ENCODE measurements around the gene PTPN1. TPM values are rescaled to one million over a fixed set of nuclear protein-coding genes. Genes with fewer than 3 reads are reported as not detected.

PTPN1 gene
- total RNA-seq, 2 experiments from 2014 or later, result 62.5 to 74.7 TPM

DNA sequence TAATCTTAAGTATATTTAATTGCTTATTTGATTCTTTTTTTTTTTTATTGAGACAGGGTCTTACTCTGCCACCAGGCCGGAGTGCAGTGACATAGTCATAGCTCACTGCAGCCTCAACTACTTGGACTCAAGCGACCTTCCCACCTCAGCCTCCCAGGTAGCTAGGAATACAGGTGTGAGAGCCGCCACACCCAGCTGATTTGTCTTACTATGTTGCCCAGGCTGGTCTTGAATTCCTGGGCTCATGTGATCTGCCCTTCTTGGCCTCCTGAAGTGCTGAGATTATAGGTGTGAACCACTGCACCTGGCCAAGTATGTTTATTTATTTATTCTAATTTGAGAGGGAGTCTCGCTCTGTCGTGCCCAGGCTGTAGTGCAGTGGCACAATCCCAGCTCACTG lies 38.2 kb downstream of the PTPN1 start:
- Mint-ChIP-seq H3K9me3 (ENCODE audit: low read depth) (no peaks in the 10 kb centered on the region), H3K4me1 (peaks cover 56% of the 10 kb centered on the region), H3K27ac (no peak overlapping the region), H3K4me3 (no peak overlapping the region), H3K36me3 (peaks cover 25% of the 10 kb centered on the region), H3K27me3 (no peaks in the 10 kb centered on the region)
- ATAC-seq (no peak), DNase-seq (no peak)
- CTCF ChIA-PET, result interaction anchor here (1.1 to 1.8 kb wide), 8 partner anchors 8 to 246 kb away, joined by 3 to 6 read pairs (median 4); partner anchors contain the start of gene BCAS4

DNA sequence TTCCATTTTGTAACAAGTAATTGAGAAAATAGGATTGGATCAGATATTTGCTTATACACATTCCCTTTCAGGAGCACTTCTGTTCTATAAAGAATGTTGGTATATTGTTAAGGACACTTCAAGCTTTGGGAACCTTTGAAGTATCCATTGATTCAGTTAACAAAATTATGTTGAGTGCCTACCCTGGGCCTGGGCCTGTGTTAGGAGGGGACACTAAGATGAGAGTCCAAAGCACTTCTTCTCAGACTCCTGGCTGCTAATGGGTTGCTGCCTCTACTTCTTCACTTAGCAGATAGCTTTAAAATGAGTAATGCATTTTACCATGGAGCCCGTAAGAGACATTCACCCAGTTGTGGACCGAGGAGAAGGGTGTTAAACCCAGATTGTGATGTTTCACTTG lies 40.3 kb downstream of the PTPN1 start:
- Mint-ChIP-seq H3K27ac (peak overlapping the region; percentile 16), H3K36me3 (peaks cover 19% of the 10 kb centered on the region), H3K4me1 (peaks cover 42% of the 10 kb centered on the region), H3K4me3 (no peak overlapping the region), H3K9me3 (ENCODE audit: low read depth) (no peaks in the 10 kb centered on the region), H3K27me3 (no peaks in the 10 kb centered on the region)
- CTCF ChIA-PET, result interaction anchor here (1.0 to 1.4 kb wide), 7 partner anchors 11 to 86 kb away, joined by 3 to 6 read pairs (median 3); no protein-coding TSS in a partner anchor
- DNase-seq, result no peak
- ATAC-seq, result no peak

DNA sequence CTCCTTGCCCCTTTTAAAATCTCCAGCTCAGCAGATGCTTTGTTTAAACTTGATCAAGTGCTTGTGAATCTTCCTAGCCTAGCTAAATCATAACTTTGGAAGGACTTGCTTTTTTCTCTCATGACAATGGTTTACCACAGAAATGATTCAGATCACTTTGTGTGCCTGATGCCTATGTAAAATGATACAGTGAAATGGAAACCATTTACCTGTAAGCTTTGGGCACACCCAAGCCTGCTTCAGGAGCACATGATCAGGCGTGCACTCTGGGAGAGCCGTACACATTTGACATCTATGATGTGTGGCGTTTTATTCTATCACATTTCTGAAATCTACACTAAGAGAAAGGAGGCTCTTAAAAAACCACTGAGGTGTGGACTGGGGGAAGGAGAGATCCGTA lies 41.1 kb downstream of the PTPN1 start:
- DNase-seq (no peak), ATAC-seq (peak; percentile 29)
- peaks cover 39% of the 10 kb centered on the region for H3K4me1 Mint-ChIP-seq
- peak overlapping the region; percentile 41 for H3K27ac Mint-ChIP-seq
- no peak overlapping the region for H3K4me3 Mint-ChIP-seq
- H3K9me3 Mint-ChIP-seq (ENCODE audit: low read depth), result no peaks in the 10 kb centered on the region
- no peaks in the 10 kb centered on the region for H3K27me3 Mint-ChIP-seq
- peaks cover 24% of the 10 kb centered on the region for H3K36me3 Mint-ChIP-seq
- CTCF ChIA-PET, result interaction anchor here (0.8 to 1.4 kb wide), 8 partner anchors 11 to 364 kb away, joined by 3 to 6 read pairs (median 3); no protein-coding TSS in a partner anchor

DNA sequence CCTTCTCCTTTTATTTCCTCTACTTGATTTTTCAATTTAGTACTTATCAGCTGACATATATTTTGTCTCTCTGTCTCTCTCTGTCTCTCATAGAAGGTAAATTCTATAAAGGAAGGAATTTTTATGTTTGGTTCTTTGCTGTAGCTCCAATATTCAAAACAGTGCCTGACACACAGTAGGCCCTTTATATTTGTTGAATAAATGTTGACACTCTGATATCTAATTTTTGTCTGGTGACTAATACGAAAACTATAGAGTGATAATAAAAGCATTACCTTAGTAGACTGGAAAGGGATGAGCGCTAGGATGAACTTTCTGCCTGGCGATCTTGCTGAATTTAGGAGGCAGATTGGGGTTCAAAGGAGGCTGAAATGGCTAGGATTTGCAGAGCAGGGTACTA lies 42.8 kb downstream of the PTPN1 start:
- peaks cover 29% of the 10 kb centered on the region for H3K36me3 Mint-ChIP-seq
- CTCF ChIA-PET, result interaction anchor here (0.6 to 1.4 kb wide), 3 partner anchors 14 to 98 kb away, joined by 3 read pairs; no protein-coding TSS in a partner anchor
- no peak overlapping the region for H3K4me3 Mint-ChIP-seq
- ATAC-seq, result no peak
- no peaks in the 10 kb centered on the region for H3K27me3 Mint-ChIP-seq
- H3K9me3 Mint-ChIP-seq (ENCODE audit: low read depth), result no peaks in the 10 kb centered on the region
- no peak overlapping the region for H3K27ac Mint-ChIP-seq
- DNase-seq, result no peak
- peaks cover 28% of the 10 kb centered on the region for H3K4me1 Mint-ChIP-seq

DNA sequence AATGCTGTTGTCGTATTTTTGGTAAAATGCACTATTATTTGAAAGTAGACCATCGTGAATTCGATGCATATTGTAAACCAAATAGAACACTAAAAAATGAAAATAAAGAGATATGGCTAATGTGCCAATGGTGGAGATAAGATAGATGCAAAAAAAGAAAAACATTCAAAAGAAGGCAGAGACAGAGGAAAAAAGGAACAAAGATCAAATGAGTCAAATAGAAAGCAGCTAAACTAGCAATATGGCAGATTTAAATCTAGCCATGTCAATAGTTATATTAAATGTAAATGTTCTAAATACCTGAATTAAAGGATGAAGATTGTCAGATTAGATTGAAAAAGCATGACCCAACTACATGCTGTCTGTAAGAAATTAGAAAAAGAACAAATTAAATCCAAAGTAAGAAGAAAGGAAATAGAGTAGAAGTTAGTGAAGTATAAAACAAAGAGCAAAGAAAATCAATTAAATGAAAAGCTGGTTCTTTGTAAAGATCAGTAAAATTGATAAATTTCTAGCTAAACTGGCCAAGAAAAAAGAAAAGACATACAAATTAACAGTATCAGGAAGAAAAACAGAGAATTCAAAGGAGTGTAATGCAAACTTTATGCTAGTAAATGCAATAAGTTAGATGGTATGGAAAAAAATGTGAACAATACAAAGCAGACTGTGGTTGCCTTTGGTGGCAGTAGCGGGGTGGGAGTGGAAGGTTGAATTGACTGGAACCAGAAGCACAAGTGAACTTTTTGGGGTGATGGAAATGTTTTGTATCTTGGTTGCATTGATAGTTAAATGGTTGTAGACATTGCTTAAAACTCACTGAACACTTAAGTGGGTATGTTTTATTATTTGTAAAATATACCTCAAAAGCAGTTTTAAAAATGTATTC lies 44.8 kb downstream of the PTPN1 start:
- ATAC-seq, result peak; percentile 38

DNA sequence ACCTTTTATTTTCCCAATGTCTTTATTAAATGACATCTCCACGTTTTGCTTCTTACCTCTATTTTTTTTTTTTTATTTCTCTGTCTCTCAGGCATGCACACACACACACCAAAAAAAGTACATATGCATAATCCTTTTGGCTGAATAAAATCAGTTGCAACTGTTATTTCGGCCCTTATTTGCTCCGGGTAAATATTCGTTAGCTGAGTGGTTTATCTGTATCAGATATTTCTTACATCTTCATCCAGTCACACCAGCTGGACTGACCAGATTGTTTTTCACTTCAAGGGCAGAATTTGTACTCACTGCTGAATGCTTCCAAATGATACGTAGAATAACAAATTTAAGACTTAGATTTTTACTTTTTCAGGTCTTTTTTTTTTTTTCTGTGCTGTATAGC lies 45.5 kb downstream of the PTPN1 start:
- H3K36me3 Mint-ChIP-seq, result peaks cover 30% of the 10 kb centered on the region
- no peak overlapping the region for H3K27ac Mint-ChIP-seq
- CTCF ChIA-PET, result interaction anchor here (0.7 to 2.4 kb wide), 4 partner anchors 8 to 77 kb away, joined by 3 to 5 read pairs (median 3); no protein-coding TSS in a partner anchor
- peaks cover 28% of the 10 kb centered on the region for H3K4me1 Mint-ChIP-seq
- no peak overlapping the region for H3K4me3 Mint-ChIP-seq
- no peak for DNase-seq
- ATAC-seq, result no peak
- no peaks in the 10 kb centered on the region for H3K27me3 Mint-ChIP-seq
- H3K9me3 Mint-ChIP-seq (ENCODE audit: low read depth), result no peaks in the 10 kb centered on the region

More for the DNA sequence above, 44.8 kb downstream of the PTPN1 start:
- H3K4me1 Mint-ChIP-seq, result peaks cover 27% of the 10 kb centered on the region
- no peak for DNase-seq
- no peaks in the 10 kb centered on the region for H3K9me3 Mint-ChIP-seq (ENCODE audit: low read depth)
- CTCF ChIA-PET, result interaction anchor here (0.7 to 2.4 kb wide), 6 partner anchors 7 to 77 kb away, joined by 3 to 5 read pairs (median 3); no protein-coding TSS in a partner anchor
- no peak overlapping the region for H3K27ac Mint-ChIP-seq
- H3K36me3 Mint-ChIP-seq, result peaks cover 32% of the 10 kb centered on the region
- H3K4me3 Mint-ChIP-seq, result no peak overlapping the region
- no peaks in the 10 kb centered on the region for H3K27me3 Mint-ChIP-seq

DNA sequence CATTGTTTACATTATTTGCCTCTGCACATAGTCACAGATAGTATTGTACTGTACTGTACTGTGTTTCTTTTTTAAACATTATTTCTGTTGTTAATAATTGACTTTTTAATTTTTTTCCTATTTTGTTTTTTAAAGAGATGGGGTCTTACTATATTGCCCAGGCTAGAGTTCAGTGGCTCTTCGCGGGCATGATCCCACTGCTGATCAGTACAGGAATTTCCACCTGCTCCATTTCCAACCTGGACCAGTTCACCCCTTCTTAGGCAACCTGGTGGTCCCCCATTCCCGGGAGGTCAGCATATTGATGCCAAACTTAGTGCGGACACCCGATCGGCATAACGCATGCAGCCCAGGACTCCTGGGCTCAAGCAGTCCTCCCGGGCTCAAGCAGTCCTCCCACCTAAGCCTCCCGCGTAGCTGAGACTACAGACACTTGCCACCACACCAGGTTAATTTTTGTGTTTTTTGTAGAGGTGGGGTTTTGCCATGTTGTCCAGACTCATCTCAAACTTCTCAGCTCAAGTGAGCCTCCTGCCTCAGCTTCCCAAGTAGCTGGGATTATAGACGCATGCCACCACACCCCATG lies 47.5 kb downstream of the PTPN1 start:
- DNase-seq (no peak), ATAC-seq (no peak)
- CTCF ChIA-PET, result interaction anchor here (1.1 to 2.4 kb wide), 3 partner anchors 10 to 79 kb away, joined by 3 to 5 read pairs (median 3); no protein-coding TSS in a partner anchor
- Mint-ChIP-seq H3K4me3 (no peak overlapping the region), H3K9me3 (ENCODE audit: low read depth) (no peaks in the 10 kb centered on the region), H3K27ac (no peak overlapping the region), H3K36me3 (peaks cover 44% of the 10 kb centered on the region), H3K27me3 (no peaks in the 10 kb centered on the region), H3K4me1 (peaks cover 46% of the 10 kb centered on the region)

DNA sequence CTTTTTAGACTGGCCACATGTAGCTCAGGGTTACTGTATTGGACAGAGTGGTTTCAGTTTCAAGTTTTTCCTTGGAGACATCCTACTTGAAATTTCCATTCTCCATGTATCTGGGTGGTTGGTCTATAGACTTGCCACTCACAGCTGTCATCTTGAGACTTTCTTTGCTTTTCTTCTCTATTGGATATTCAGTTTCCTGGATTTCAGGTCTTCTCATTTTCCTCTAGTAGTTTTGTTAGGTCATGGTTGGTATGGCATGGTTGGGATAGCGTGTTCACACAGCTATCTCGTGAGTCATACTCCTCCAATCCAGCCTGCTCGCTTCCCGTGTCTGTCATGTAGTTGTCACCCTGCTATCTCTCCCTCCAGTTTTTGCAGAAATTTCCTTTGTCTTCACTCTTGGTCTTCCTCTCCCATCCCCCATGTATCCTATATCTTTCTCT lies 48.3 kb downstream of the PTPN1 start:
- Mint-ChIP-seq H3K9me3 (ENCODE audit: low read depth) (no peaks in the 10 kb centered on the region), H3K4me3 (no peak overlapping the region), H3K27me3 (no peaks in the 10 kb centered on the region), H3K36me3 (peaks cover 51% of the 10 kb centered on the region), H3K27ac (no peak overlapping the region), H3K4me1 (peaks cover 52% of the 10 kb centered on the region)
- CTCF ChIA-PET, result interaction anchor here (1.1 kb wide), 1 partner anchor 15 kb away, joined by 3 read pairs; no protein-coding TSS in a partner anchor
- ATAC-seq, result no peak
- no peak for DNase-seq

DNA sequence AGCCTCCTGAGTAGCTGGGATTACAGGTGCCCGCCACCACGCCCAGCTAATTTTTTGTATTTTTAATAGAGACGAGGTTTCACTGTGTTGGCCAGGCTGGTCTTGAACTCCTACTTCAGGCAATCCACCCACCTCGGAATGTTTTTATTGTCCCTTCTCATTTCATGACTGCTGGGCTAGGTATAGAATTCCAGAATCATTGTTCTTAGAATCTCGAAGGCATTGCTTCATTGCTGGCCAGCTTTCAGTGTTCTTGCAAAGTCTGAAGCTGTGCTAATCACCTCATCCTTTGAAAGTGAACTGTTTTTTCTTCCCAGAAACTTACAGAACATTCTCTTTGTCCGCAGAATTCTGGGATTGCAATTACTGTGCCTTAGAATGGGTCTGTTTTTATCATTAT lies 49.0 kb downstream of the PTPN1 start:
- CTCF ChIA-PET, result interaction anchor here (0.7 to 1.5 kb wide), 3 partner anchors 33 to 71 kb away, joined by 3 to 4 read pairs (median 3); no protein-coding TSS in a partner anchor
- no peaks in the 10 kb centered on the region for H3K9me3 Mint-ChIP-seq (ENCODE audit: low read depth)
- DNase-seq, result no peak
- no peaks in the 10 kb centered on the region for H3K27me3 Mint-ChIP-seq
- peaks cover 51% of the 10 kb centered on the region for H3K36me3 Mint-ChIP-seq
- no peak for ATAC-seq
- H3K27ac Mint-ChIP-seq, result peak overlapping the region; percentile 1
- H3K4me1 Mint-ChIP-seq, result peaks cover 53% of the 10 kb centered on the region
- no peak overlapping the region for H3K4me3 Mint-ChIP-seq

DNA sequence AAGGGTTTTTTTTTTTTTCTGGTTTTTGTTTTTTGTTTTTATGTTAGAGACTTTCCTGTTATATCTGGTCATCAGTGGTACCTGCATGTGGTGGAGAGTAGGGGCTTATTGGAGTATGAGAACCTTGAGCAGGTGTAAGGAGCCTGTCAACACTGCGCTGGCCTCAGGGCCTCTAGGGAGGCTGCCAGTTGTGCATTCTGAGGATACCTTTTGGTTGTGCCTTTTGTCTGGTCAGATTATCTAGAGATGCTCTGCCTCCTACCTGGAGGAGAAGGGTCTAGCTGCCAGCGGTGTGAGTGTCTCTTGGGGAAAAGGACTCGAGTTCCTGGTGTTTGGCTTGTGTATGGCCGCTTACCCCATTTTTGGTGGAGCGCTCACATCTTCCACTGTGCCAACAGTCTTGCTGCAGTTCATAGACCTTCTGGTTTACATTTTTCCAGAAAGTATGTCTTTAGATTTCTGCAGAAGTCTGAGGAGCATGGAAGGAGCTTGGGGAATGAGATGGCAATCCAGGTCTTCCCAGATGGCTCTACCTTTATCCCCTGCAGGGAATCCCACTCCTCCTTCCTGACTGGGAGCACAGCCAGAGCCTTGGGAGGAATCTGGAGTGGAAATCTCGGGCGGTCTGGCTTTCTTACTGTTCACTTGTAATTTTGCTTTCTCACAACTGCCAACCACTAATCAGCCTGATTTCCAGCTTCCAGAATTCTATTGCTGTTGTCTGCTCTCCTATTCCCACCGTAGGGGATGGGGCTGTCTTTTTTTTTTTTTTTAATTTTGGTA lies 49.9 kb downstream of the PTPN1 start:
- Mint-ChIP-seq H3K9me3 (ENCODE audit: low read depth) (no peaks in the 10 kb centered on the region), H3K4me3 (no peak overlapping the region), H3K36me3 (peaks cover 55% of the 10 kb centered on the region), H3K27ac (peak overlapping the region; percentile 42), H3K27me3 (no peaks in the 10 kb centered on the region), H3K4me1 (peaks cover 59% of the 10 kb centered on the region)
- CTCF ChIA-PET, result interaction anchor here (0.7 to 1.8 kb wide), 4 partner anchors 33 to 82 kb away, joined by 3 to 7 read pairs (median 4); no protein-coding TSS in a partner anchor
- ATAC-seq (no peak), DNase-seq (no peak)

DNA sequence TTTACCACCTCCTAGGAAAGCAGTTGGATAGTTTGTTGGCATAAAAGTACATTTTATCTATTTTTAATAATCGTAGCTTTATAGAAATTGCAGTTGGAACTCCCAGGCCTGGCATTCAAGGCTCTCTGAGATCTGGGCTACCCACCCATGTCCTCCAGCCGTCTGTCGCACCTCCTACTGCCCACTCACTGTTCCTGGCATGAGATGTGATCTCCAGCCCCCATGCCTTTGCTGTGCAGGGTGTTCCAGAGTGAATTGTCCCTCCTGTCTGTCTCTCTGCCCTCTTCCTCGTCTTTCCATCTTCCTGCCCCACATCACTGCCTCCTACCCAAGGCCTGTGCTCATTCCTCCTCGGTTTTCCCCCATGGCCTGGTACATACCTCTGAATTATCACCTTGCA lies 50.7 kb downstream of the PTPN1 start:
- Mint-ChIP-seq H3K4me1 (peaks cover 59% of the 10 kb centered on the region), H3K9me3 (ENCODE audit: low read depth) (no peaks in the 10 kb centered on the region), H3K27me3 (no peaks in the 10 kb centered on the region), H3K36me3 (peaks cover 54% of the 10 kb centered on the region), H3K27ac (peak overlapping the region; percentile 83), H3K4me3 (peak overlapping the region; percentile 47)
- no peak for DNase-seq
- no peak for ATAC-seq
- CTCF ChIA-PET, result interaction anchor here (1.0 to 2.4 kb wide), 9 partner anchors 10 to 94 kb away, joined by 3 to 16 read pairs (median 7); no protein-coding TSS in a partner anchor

DNA sequence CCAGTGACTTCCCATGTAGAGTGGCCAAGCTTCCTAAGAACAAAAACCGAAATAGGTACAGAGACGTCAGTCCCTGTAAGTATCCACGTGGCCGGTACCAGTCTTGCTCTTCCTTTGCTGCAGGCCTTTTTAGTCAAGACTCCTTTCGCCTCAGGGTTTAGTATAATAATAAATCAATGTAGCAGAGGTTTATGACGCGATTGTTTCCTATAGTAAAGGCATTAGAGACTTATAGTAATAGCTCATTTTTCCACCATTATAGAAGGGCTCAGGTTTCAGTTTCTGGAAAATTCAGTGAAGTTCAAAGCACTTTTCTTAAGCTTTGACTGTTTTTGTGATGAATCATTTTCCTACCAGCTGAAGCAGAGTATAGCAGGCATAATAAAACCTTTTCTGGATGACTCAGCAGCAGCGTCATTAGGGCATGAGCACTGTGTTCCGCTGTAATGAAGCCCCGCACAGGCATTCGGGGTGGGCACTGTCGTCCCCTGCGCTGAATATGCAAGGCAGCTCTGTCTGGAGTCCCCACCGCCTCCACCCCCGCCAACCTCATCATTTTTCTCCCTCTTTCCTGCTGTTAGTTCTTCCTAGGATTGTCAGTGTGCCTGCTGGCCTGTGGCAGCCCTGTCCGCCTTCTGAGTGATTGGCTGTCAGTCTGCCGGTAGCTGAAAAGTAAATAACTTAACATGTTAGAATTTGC lies 51.3 kb downstream of the PTPN1 start:
- peaks cover 52% of the 10 kb centered on the region for H3K36me3 Mint-ChIP-seq
- H3K4me3 Mint-ChIP-seq, result peak overlapping the region; percentile 47
- H3K9me3 Mint-ChIP-seq (ENCODE audit: low read depth), result no peaks in the 10 kb centered on the region
- peak overlapping the region; percentile 83 for H3K27ac Mint-ChIP-seq
- peak; percentile 77 for DNase-seq
- CTCF ChIA-PET, result interaction anchor here (1.0 to 2.4 kb wide), 13 partner anchors 9 to 372 kb away, joined by 3 to 16 read pairs (median 4); no protein-coding TSS in a partner anchor
- peaks cover 58% of the 10 kb centered on the region for H3K4me1 Mint-ChIP-seq
- peak; percentile 92 for ATAC-seq
- H3K27me3 Mint-ChIP-seq, result no peaks in the 10 kb centered on the region
